ENCODE results near the gene NELFB.

NELFB gene

DNA sequence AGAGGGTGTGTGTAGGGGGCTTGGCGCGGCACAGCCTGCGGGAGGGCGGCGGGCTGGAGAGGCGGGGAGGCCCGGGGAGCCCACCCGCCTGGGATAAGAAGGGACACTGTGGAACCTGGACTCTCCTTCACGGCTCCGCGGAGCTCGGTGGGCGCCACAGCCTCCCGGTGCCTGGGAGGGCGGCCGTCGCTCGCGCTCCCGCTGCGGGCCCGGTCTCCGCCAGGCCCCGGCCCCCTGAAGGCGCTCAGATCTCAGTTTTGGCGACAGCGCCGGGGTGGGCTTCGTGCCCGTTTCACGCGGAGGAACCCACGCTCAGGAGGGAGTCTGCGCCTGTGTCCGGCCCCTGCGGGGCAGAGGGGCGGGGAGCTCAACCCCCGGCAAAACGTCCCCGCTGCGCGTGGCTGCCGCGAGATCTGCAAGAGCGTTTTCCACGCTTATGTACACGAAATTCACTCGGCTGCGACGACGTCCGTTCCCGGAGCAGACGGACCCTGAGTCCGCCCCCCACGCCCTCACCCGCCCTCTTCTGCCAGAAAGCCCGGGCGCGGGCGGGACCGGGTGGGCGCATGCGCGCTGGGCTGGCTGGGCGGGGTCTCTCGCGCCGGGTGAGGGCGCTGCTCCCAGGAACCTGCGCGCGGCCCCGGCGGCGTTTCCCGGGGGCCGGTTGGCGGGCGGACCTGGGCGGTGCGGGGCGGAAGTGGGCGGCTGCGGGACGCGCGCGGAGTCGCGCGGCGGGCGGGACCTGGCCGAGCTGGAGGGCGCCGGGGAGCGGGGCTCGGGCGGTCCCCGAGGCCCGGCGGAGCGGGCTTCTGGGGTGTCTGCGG is at the start of gene NELFB:
Gene NELFB, plus strand, starts transcription at position 704 of the 824 bp plus-strand sequence.
- DNase-seq, result no peak

DNA sequence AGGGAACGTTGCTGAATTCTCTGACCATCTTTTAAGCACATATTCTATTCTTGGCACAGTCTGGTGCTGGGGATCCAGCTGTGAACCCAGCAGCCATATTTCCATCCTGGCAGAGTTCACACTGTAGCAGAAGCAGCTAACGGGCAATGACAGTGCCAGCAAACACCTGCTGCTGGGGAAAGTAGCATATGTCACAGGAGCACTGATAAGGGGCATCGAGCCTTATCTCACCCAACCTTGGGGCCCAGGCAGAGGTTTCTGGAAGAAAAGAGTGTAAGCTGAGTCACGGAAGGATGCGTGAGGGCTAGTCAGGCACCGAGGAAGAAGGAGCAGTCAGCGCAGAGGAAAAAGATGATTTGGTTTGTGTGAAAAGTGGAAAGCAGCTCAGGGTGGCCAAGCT is 48.5 kb upstream of the NELFB start:
- DNase-seq, result no peak

GRCh38 chr9:137211532-137211931 is 43.6 kb upstream of the NELFB start:
- no peak for DNase-seq

GRCh38 chr9:137212520-137212919 is 42.6 kb upstream of the NELFB start:
- no peak for DNase-seq

DNA sequence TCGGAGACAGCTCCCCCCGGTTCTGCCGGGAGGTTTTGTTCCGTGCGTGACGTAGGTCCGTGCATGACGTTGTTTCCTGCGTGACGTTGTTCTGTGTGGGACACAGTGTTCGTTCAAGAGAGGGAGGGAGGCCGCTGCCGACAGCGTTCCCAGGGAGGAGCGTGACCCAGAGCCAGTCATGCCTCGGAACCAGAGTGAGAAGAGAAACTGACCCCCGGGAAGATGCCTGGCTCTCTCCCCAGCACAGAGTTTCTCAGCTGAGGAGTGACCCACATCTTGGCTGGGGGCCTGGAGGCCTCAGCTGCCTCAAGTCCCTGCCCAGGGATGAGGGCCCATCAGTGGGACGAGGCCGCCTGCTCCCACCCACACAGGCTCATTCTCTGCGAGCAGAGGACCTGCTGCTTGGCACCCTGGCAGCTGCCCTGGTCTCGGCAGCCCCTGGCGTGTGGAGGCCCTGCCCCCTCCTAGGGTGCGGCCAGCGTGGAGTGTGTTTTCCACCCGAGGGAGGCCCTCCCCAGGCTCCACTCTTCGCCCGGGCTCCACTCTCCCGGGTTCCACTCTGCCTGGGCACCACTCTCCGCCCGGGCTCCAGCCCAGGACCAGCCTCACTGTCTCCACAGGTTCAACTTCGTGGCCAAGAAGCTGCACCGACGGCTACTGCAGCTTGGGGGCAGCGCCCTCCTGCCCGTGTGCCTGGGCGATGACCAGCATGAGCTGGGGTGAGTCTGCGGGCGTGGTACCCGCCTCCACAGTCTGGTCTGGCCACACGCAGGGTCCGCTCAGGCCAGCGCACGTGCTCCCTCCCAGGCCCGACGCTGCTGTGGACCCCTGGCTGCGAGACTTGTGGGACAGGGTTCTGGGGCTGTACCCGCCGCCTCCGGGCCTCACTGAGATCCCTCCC is 41.7 kb upstream of the NELFB start:
- no peak for DNase-seq

GRCh38 chr9:137214620-137215019 is 40.5 kb upstream of the NELFB start:
- DNase-seq, result no peak

- DNase-seq, result no peak
These were observed 39.7 kb upstream of the NELFB start for GRCh38 chr9:137215196-137215986.

- no peak for DNase-seq
These were observed 38.8 kb upstream of the NELFB start for GRCh38 chr9:137216188-137216965.

DNA sequence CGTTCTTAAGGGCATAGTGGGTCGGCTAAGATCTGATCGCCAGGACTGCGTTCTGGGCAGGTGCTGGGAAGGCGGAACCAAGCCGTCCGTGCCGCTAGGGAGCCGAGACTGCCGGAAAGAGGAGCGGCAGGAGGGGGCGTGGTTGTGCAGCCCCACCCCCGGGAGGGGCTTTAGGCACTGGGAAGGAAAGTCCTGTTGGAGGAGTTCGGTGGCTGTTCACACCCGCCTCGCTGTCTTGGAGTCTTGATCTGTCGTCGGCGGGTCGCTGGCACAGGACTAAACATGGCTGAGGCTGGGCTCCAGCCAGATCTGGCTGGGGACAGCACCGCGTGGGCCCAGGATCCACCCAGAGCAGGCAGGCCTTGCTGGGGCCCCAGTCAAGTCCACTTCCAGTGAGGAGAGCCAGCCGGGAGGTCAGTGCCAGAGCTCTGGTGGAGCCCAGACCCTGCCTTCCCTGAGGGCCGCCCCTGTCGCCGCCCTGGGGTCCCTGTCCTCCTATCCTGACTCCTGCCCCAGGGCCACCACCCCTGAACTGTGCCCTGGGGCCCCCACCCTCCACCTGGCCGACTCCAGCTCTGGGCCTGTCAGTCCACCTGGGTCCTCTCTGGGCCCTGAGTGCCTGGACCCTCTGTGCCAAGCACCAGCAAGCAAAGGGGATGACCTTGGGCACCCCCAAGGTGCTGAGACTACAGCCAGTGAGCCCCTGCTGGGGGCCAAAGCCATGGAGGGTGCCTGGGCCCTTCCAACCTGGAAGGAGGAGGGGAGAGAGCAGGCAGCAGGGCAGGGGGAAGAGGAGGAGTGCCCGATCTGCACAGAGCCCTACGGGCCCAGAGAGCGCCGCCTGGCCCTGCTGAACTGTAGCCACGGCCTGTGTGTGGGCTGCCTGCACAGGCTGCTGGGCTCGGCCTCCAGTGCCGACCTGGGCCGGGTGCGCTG is 37.6 kb upstream of the NELFB start:
- DNase-seq, result no peak

- DNase-seq, result no peak
These were observed 36.8 kb upstream of the NELFB start for GRCh38 chr9:137218212-137218753.

GRCh38 chr9:137218754-137219271 is 36.3 kb upstream of the NELFB start:
- DNase-seq, result no peak

- no peak for DNase-seq
These were observed 35.3 kb upstream of the NELFB start for GRCh38 chr9:137219757-137220316.

GRCh38 chr9:137220317-137221094 is 34.6 kb upstream of the NELFB start:
- DNase-seq, result no peak

GRCh38 chr9:137221095-137221505 is 34.0 kb upstream of the NELFB start:
- DNase-seq, result no peak

GRCh38 chr9:137221506-137222111 is 33.5 kb upstream of the NELFB start:
- DNase-seq, result no peak

GRCh38 chr9:137222190-137223077 is 32.7 kb upstream of the NELFB start, which contains the start of gene RNF208:
TSS of gene RNF208 (minus strand) at chr9:137222240. CDS start at chr9:137221212, 1,028 bp downstream.
- no peak for DNase-seq
